ENCODE results near the gene EFCAB5. TPM values are rescaled to one million over a fixed set of nuclear protein-coding genes. Genes with fewer than 3 reads are reported as not detected.
"Not testable (repeated sequence)": the region's sequence is repeated elsewhere in the genome, so short reads cannot be mapped to it uniquely, and the experiment has no call there.

The EFCAB5 gene
- total RNA-seq, 1 experiment from 2014 or later: 0.51 TPM

- DNase-seq (ENCODE audit: low spot score): peak; percentile 44
Observed at GRCh38 chr17:29933379-29933778, 8.1 kb upstream of the EFCAB5 start.

GRCh38 chr17:29935909-29936308 is 5.5 kb upstream of the EFCAB5 start:
- DNase-seq (ENCODE audit: low spot score): not testable (repeated sequence)

GRCh38 chr17:29936724-29937123 is 4.7 kb upstream of the EFCAB5 start:
- no peak for DNase-seq (ENCODE audit: low spot score)

GRCh38 chr17:29945281-29945680 is 3.8 kb downstream of the EFCAB5 start:
- DNase-seq (ENCODE audit: low spot score): no peak

- no peak for DNase-seq (ENCODE audit: low spot score)
Observed at GRCh38 chr17:29948448-29949215, 7.2 kb downstream of the EFCAB5 start.

GRCh38 chr17:29949696-29950095 is 8.3 kb downstream of the EFCAB5 start:
- no peak for DNase-seq (ENCODE audit: low spot score)

GRCh38 chr17:29954405-29954804 is 13.0 kb downstream of the EFCAB5 start:
- no peak for DNase-seq (ENCODE audit: low spot score)

- no peak for DNase-seq (ENCODE audit: low spot score)
Observed at GRCh38 chr17:29956225-29956624, 14.8 kb downstream of the EFCAB5 start.

GRCh38 chr17:29957488-29957887 is 16.1 kb downstream of the EFCAB5 start:
- DNase-seq (ENCODE audit: low spot score): not testable (repeated sequence)

GRCh38 chr17:29958947-29959657 is 17.7 kb downstream of the EFCAB5 start:
- no peak for DNase-seq (ENCODE audit: low spot score)

- DNase-seq (ENCODE audit: low spot score): no peak
Observed at GRCh38 chr17:29959658-29960337, 18.4 kb downstream of the EFCAB5 start.

- DNase-seq (ENCODE audit: low spot score): no peak
Observed at GRCh38 chr17:29962656-29963055, 21.2 kb downstream of the EFCAB5 start.

- DNase-seq (ENCODE audit: low spot score): no peak
Observed at GRCh38 chr17:29968271-29968670, 26.8 kb downstream of the EFCAB5 start.

- DNase-seq (ENCODE audit: low spot score): no peak
Observed at GRCh38 chr17:29972277-29972676, 30.8 kb downstream of the EFCAB5 start.

GRCh38 chr17:29973005-29973404 is 31.6 kb downstream of the EFCAB5 start:
- DNase-seq (ENCODE audit: low spot score): no peak

- no peak for DNase-seq (ENCODE audit: low spot score)
Observed at GRCh38 chr17:29977836-29978235, 36.4 kb downstream of the EFCAB5 start.

- DNase-seq (ENCODE audit: low spot score): no peak
Observed at GRCh38 chr17:29980261-29980660, 38.8 kb downstream of the EFCAB5 start.

- DNase-seq (ENCODE audit: low spot score): no peak
Observed at GRCh38 chr17:29982991-29983653, 41.7 kb downstream of the EFCAB5 start.

- DNase-seq (ENCODE audit: low spot score): no peak
Observed at GRCh38 chr17:29996458-29996857, 55.0 kb downstream of the EFCAB5 start.

- DNase-seq (ENCODE audit: low spot score): no peak
Observed at GRCh38 chr17:30000001-30000754, 58.7 kb downstream of the EFCAB5 start.

- no peak for DNase-seq (ENCODE audit: low spot score)
Observed at GRCh38 chr17:30000755-30001257, 59.4 kb downstream of the EFCAB5 start.

Measured in HT-29 (cell line).